SK-N-SH treated with all-trans-retinoic acid at 6 μM for 48 hours (cell line): ENCODE measurements around the gene VAV1.

Source experiments
- ARNTL ChIP-seq: fragments of 450-650 bp; formaldehyde crosslinking; IDR thresholded peaks from 2 replicates; pipeline ENCODE4 v1.5.0; 2020; ENCODE audit warnings: low read depth, mild to moderate bottlenecking, moderate library complexity, borderline replicate concordance
- CSRNP3 ChIP-seq: fragments of 250-450 bp; sonication (Bioruptor Pico); IDR thresholded peaks from 2 replicates; pipeline ENCODE4 v1.5.1; 2021; ENCODE audit warnings: mild to moderate bottlenecking, moderate library complexity
- PPARA ChIP-seq: fragments of 250-450 bp; sonication (Bioruptor Pico); IDR thresholded peaks from 2 replicates; pipeline ENCODE4 v1.5.0; 2020; ENCODE audit warnings: mild to moderate bottlenecking, borderline replicate concordance
- ZFP3 ChIP-seq: fragments of 250-450 bp; sonication (Bioruptor Pico); IDR thresholded peaks from 2 replicates; pipeline ENCODE4 v1.5.0; 2020; ENCODE audit warnings: mild to moderate bottlenecking, moderate library complexity
- ZNF70 ChIP-seq: fragments of 450-650 bp; formaldehyde crosslinking; IDR thresholded peaks from 2 replicates; pipeline ENCODE4 v1.5.0; 2020; ENCODE audit warnings: mild to moderate bottlenecking, moderate library complexity

GRCh38 chr19:6847828-6848200, 75.3 kb downstream of the VAV1 start:
- TF ChIP-seq ARNTL (CRISPR knock-in tag) (no peak), ZFP3 (CRISPR knock-in tag) (no peak), CSRNP3 (CRISPR knock-in tag) (no peak), ZNF70 (CRISPR knock-in tag) (no peak), PPARA (CRISPR knock-in tag) (no peak)
